T-helper 22 cell (primary cell): ENCODE measurements around the gene CCRL2.
"Not testable (repeated sequence)": the region's sequence is repeated elsewhere in the genome, so short reads cannot be mapped to it uniquely, and the experiment has no call there.

Source experiments
- DNase-seq: peaks from one replicate; pipeline ENCODE4 v3.0.0-alpha.2; 2020; ENCODE audit warnings: low read depth

CCRL2 gene

GRCh38 chr3:46405301-46406019, 1.6 kb upstream of the CCRL2 start:
- DNase-seq, result no peak

GRCh38 chr3:46406443-46406787, 644 bp upstream of the CCRL2 start:
- DNase-seq, result no peak

DNA sequence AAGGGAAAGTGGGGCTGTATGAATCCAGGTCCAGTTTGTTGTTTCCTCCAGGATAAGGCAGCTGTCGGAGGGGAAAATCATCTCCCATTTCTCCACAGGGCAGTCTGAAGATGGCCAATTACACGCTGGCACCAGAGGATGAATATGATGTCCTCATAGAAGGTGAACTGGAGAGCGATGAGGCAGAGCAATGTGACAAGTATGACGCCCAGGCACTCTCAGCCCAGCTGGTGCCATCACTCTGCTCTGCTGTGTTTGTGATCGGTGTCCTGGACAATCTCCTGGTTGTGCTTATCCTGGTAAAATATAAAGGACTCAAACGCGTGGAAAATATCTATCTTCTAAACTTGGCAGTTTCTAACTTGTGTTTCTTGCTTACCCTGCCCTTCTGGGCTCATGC, 911 bp downstream of the CCRL2 start:
- DNase-seq, result no peak

- DNase-seq, result no peak
Measured at GRCh38 chr3:46408853-46409252, 1.8 kb downstream of the CCRL2 start.

GRCh38 chr3:46409739-46410489, 2.9 kb downstream of the CCRL2 start:
- DNase-seq, result no peak

- DNase-seq, result no peak
Measured at GRCh38 chr3:46410669-46411068, 3.6 kb downstream of the CCRL2 start.

GRCh38 chr3:46411271-46411670, 4.2 kb downstream of the CCRL2 start:
- DNase-seq, result no peak

DNA sequence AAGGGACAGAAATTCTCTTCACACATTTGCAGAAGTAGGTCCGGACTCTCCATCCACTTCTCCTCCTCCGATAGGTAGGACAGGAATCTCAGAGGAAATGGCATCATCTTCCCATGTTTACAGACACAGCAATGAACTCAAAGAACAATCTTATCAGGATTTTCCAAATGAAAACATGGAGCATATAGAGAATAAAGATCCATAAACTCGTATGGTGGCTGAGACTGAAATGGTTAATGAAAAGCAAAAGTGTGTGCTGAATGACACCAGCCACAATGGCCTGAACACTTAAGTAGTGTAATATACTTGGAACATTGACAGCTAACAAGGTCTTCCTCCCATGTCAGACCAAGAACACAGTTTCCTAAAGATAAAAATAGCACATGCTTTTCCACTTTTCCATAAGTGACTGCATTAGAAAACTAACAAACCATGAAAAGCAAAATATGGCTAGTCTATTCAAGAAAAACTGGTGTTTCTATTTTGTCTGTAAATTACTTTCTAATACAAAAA, 5.8 kb downstream of the CCRL2 start:
- DNase-seq, result no peak

- DNase-seq, result no peak
Measured at GRCh38 chr3:46413951-46414350, 6.9 kb downstream of the CCRL2 start.

GRCh38 chr3:46414739-46415138, 7.7 kb downstream of the CCRL2 start:
- DNase-seq, result no peak

DNA sequence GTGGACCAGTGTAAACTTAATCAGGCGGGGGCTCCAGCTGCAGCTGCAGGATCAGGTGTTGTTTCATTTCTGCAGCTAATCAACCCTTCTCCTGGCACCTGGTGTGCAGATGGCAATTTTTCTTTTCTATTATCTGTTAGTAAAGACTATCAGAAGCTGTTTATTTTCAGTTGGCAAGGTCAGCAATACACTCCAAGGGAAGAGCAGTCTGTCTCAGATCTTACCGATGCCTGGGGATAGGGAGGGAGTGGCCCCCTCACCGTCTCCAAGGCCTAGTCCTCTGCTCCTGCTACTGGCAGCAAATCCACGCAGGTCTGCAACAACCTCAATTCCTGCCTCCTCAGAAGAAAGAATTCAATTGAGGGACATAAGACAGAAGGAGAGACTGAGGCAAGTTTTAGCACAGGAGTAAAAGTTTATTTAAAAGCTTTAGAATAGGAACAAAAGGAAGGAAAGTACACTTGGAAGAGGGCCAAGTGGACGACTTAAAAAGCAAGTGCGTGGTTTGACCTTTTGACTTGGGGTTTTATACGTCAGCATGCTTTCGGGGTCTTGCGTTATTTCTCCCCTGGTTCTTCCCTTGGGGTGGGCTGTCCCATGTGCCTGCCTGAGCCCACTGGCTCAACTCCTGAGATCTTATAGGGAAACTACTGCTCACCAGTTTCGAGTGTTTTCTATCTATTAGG, 9.2 kb downstream of the CCRL2 start:
- no peak for DNase-seq

DNA sequence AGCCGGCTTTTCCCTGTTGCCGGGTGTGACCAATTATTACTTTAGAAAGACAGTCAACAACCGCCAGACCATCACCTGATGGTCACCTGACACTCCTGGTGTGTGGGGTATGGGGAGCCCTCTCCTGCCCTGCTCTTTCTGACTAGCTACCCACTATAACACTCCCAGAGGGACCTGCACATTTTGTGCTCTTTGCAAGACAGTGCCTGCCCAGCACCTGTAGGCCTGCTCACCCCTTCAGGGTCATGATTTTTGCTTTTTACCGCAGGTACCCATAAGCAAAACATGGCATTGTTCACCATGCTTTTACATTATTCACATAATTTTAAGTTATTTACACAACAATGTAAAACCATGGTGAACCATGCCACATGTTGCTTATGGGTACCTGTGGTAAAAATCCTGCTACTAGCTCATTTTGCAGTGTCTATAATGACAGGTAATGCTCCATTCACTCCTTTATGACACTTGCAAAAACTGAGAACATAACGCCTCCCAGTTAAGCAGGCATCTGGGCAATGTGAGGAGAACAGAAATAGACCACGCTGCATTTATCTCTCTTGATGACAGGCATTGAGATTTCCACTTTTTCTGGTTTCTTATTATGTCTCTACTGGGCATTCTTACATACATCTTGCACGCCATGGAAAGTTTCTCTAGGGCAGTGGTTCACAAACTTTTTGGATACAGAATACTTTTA, 9.9 kb downstream of the CCRL2 start:
- DNase-seq, result no peak

DNA sequence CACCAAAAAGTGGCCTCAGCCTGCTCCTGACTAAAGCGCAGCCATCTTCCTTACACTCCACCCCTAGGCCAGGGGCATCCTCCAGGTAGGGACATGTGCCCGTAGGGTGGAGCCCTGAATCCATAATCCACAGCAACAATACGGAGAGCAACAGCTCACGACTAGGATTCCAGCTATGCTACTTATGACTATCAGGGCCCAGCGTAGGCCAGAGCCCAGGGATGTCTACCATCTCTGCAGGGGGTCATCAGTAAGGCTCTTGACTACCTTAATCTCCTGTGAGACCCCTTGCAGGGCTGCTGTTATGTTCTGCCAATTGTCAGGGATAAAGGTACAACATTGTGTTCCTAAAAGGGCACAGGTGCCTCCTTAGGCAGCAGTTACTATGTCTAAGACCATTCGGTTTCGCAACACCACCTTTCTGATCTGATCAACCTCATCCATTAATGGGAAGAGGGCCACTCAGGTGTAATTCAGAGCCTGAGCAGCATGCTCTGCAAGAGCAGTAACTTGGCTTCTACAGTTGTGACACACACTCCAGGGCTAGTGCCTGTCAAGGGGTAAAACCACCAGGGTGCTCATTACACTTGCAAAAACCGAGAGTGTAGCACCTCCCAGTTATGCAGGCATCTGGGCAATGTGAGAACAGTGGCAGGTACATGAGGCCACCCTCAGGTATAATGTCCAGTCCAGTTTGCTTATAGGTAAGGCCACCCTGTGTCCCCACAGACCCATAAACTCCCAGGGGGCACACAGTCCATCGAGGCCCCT, 11.0 kb downstream of the CCRL2 start:
- DNase-seq, result no peak

- DNase-seq, result no peak
Measured at GRCh38 chr3:46419816-46420215, 12.8 kb downstream of the CCRL2 start.

GRCh38 chr3:46420931-46421330, 13.9 kb downstream of the CCRL2 start:
- no peak for DNase-seq

- no peak for DNase-seq
Measured at GRCh38 chr3:46422617-46423016, 15.6 kb downstream of the CCRL2 start.

DNA sequence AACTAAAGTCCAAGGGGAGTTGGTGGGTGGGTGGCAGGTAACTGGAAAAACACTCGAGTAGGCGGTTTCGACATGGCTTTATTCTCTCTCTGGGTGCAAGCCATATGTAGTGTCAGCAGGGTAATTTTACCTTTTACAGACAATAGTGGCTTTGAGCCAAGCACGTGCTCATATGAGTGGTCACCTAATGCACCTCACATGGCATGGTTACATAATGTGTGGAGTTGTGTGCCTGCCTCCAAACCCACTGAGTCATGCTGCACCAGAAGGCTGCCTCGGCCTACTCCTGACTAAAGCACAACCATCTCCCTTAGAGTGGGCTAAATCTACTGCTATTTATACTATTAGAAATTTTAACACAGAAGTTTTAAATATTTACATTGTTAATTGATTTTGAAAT, 16.5 kb downstream of the CCRL2 start:
- no peak for DNase-seq

- DNase-seq, result not testable (repeated sequence)
Measured at GRCh38 chr3:46426476-46426875, 19.4 kb downstream of the CCRL2 start.

DNA sequence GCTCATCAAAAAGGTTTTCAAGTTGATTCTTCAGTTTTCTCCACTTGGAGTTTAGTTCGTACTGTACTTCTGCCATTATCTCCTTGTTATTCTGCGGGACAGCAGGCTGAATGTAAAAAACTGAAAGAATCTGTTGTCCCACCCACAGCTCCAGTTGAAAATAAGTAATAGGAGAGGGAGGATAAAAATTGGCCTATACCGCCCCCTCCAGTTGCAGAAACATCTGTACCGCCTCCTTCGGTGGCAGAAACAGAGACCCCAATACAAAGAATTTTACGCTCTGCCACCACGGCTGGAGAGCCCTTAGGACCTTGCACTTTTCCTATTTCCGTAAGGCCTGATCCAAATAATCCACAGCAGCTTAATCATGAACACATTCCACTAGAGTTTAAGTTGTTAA, 20.3 kb downstream of the CCRL2 start:
- not testable (repeated sequence) for DNase-seq

DNA sequence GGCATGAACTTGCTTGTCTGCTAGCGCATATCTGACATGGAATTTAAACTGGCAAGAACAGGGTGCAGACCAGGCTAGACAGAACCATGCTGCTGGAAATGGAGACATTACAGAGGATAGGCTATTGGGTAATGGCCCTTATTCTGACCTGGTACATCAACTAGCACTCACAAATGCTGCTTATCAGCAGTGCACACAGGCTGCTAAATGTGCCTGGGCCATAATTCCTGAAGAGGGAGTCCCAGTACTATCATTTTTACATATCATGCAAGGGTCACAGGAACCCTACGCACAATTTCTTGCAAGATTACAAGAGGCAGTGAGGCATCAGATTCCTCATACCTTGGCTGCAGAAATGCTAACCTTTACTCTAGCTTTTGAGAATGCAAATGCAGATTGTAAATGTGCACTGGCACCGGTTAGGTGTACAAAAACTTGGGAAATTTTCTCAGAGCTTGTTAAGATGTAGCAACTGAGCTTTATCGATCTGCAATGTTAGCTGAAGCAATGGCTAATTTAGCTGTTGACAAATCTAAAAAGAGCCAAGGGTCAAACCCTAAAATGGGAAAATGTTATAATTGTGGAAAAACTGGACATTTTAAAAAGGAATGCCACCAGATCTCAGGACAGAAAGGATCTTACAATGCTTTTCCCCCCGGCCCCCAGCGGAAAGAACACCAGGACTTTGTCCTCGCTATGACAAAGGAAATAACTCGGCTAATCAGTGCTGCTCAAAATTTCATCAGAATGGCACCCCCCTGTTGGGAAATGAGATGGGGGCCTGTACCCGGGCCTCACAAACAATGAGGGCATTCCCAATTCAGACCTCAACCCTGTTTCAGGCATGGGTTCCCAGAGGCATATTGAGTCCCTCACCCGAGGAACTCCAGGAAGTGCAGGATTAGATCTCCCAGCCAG, 21.1 kb downstream of the CCRL2 start:
- DNase-seq, result no peak

GRCh38 chr3:46429250-46429649, 22.2 kb downstream of the CCRL2 start:
- no peak for DNase-seq
